Measurements from ENCODE around the gene DNAI7. TPM values are rescaled to one million over a fixed set of nuclear protein-coding genes. Genes with fewer than 3 reads are reported as not detected.

Gene DNAI7
- total RNA-seq, 4 donors from 2014 or later: 0.47 to 3.5 (median 0.56) TPM; not detected in 1

GRCh38 chr12:25146686-25147085 is 48.3 kb downstream of the DNAI7 start:
- no peak for TF ChIP-seq CTCF (IDR thresholded peaks at IDR 0.05)
- ATAC-seq (ENCODE audit: low FRiP score) (no peak), DNase-seq (ENCODE audit: low spot score) (no peak)

GRCh38 chr12:25135531-25136154 is 59.3 kb downstream of the DNAI7 start:
- DNase-seq (ENCODE audit: low spot score) (no peak), ATAC-seq (ENCODE audit: low FRiP score) (no peak)
- TF ChIP-seq CTCF (IDR thresholded peaks at IDR 0.05): no peak

- DNase-seq (ENCODE audit: low spot score) (no peak), ATAC-seq (ENCODE audit: low FRiP score) (no peak)
- no peak for TF ChIP-seq CTCF (IDR thresholded peaks at IDR 0.05)
Observed at GRCh38 chr12:25131270-25131669, 63.7 kb downstream of the DNAI7 start.

GRCh38 chr12:25130741-25131188 is 64.2 kb downstream of the DNAI7 start:
- DNase-seq (ENCODE audit: low spot score): no peak
- no peak for ATAC-seq (ENCODE audit: low FRiP score)

GRCh38 chr12:25126746-25127145 is 68.2 kb downstream of the DNAI7 start:
- no peak for TF ChIP-seq CTCF (IDR thresholded peaks at IDR 0.05)
- DNase-seq (ENCODE audit: low spot score): no peak
- ATAC-seq (ENCODE audit: low FRiP score): no peak

More at GRCh38 chr12:25130741-25131188, 64.2 kb downstream of the DNAI7 start:
- TF ChIP-seq CTCF (IDR thresholded peaks at IDR 0.05): no peak

- no peak for ATAC-seq (ENCODE audit: low FRiP score)
- TF ChIP-seq CTCF (IDR thresholded peaks at IDR 0.05): no peak
- DNase-seq (ENCODE audit: low spot score): no peak
Observed at GRCh38 chr12:25126101-25126500, 68.9 kb downstream of the DNAI7 start.

GRCh38 chr12:25124493-25124892 is 70.5 kb downstream of the DNAI7 start:
- no peak for TF ChIP-seq CTCF (IDR thresholded peaks at IDR 0.05)
- no peak for ATAC-seq (ENCODE audit: low FRiP score)
- DNase-seq (ENCODE audit: low spot score): no peak

Data from omental fat pad (tissue), 4 donors.